Measurements from ENCODE around the gene PTPRM. TPM values are rescaled to one million over a fixed set of nuclear protein-coding genes. Genes with fewer than 3 reads are reported as not detected.

The PTPRM gene
- total RNA-seq, 2 donors from 2014 or later, result 80.1 to 106 TPM

DNA sequence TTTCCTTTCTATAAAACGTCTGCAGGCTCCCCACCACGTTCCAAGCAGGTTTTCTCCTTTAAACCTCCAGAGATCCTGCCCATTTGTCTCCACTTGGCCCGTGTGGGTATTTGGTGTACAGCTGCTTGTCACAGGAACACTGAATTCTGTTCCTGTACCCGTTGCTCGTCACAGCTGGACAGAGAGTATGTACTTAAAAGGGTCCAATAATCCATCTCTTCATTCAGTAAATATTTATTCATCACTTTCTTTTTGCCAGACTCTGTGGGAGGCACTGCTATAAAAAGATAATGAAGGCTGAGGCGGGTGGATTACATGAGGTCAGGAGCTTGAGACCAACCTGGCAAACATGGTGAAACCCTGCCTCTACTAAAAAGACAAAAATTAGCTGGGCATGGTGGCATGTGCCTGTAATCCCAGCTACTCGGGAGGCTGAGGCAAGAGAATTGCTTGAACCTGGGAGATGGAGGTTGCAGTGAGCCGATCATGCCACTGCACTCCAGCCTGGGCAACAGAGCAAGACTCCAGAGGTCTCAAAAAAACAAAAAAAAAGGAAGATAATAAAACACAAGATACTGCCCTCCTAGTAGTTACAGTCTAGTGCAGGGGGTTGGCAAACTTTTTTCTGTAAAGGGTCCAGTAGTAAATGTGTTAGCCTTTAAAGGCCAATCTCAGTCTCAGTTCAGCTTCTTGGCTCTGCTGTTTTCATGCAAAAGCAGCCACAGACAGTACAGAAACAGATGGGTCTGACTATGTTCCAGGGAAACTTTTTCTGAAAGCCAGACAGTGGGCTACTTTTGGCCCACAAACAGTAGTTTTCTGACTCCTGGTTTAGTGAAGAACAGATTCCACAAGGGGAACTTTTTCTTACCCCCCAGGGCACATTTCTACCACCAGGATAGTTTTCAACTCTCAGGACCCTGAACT lies 732.2 kb downstream of the PTPRM start:
- TF ChIP-seq CTCF (IDR thresholded peaks at IDR 0.05), result no peak
- no peaks in the 10 kb centered on the region for H3K9me3 ChIP-seq

GRCh38 chr18:8300751-8301410 lies 733.8 kb downstream of the PTPRM start:
- H3K4me1 ChIP-seq, result no peaks in the 10 kb centered on the region
- H3K4me3 ChIP-seq, result no peak overlapping the region
- no peaks in the 10 kb centered on the region for H3K9me3 ChIP-seq
- no peaks in the 10 kb centered on the region for H3K27me3 ChIP-seq
- no peak for DNase-seq (ENCODE audit: low spot score)
- no peak overlapping the region for H3K27ac ChIP-seq
- no peak for TF ChIP-seq CTCF (IDR thresholded peaks at IDR 0.05)
- no peaks in the 10 kb centered on the region for H3K36me3 ChIP-seq

More for the DNA sequence above, 732.2 kb downstream of the PTPRM start:
- H3K27ac ChIP-seq, result no peak overlapping the region
- H3K4me3 ChIP-seq, result no peak overlapping the region
- no peak for DNase-seq (ENCODE audit: low spot score)
- no peaks in the 10 kb centered on the region for H3K27me3 ChIP-seq
- no peaks in the 10 kb centered on the region for H3K4me1 ChIP-seq
- no peaks in the 10 kb centered on the region for H3K36me3 ChIP-seq

- Histone ChIP-seq H3K4me3 (no peak overlapping the region), H3K4me1 (no peaks in the 10 kb centered on the region), H3K27ac (no peak overlapping the region), H3K27me3 (no peaks in the 10 kb centered on the region), H3K9me3 (no peaks in the 10 kb centered on the region), H3K36me3 (no peaks in the 10 kb centered on the region)
- no peak for DNase-seq (ENCODE audit: low spot score)
- TF ChIP-seq CTCF (IDR thresholded peaks at IDR 0.05), result no peak
Measured at GRCh38 chr18:8301427-8302172, 734.5 kb downstream of the PTPRM start.

DNA sequence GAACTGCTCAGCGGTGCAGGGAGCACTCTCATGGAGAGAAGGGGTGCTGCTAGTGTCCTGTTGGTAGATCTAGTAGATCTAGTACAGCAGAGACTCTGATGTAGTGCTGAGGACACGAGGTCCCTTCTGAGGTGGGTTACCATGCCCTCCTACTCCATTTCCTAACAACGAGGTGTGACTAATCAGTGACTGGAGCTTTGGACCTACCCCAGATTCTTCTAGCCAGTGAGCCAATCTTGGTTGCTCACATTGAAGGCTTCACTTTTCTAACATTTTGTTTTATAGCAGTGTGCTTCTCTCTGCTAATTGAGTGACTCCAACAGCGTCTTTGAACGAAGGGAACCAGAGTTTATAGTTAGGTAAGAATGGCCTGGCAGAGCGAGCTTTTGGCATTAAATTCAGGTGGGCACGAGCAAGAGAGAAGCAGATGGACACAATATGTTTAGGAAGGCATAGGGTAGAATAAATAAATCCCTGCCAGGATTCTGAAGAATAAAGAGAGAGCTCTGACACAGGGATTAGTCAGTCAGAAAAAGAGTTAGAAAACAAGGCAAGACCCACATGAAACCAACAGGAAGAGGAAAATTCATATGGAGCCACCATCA lies 736.1 kb downstream of the PTPRM start:
- Histone ChIP-seq H3K36me3 (no peaks in the 10 kb centered on the region), H3K9me3 (no peaks in the 10 kb centered on the region), H3K4me3 (no peak overlapping the region), H3K27ac (no peak overlapping the region), H3K27me3 (no peaks in the 10 kb centered on the region), H3K4me1 (no peaks in the 10 kb centered on the region)
- no peak for DNase-seq (ENCODE audit: low spot score)
- no peak for TF ChIP-seq CTCF (IDR thresholded peaks at IDR 0.05)

DNA sequence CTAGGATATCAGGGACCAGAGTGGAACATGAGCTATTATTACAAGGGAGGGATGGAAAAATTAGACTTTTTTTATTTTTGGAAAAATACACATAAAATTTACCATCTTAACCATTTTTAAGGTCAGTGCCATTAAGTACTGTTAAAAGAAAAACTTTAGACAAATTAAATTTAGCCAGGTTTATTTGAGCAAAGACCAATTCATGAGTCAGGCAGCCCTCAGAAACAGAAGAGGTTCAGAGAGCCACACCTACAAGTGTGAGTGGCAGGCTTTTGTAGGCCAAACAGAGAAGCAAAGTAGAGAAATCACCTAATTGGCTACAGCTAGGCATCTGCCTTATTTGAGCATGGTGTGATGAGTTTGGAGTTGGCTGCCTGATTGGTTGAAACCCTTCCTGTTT lies 740.8 kb downstream of the PTPRM start:
- Histone ChIP-seq H3K4me1 (no peaks in the 10 kb centered on the region), H3K27me3 (no peaks in the 10 kb centered on the region), H3K4me3 (no peak overlapping the region), H3K27ac (no peak overlapping the region), H3K9me3 (no peaks in the 10 kb centered on the region), H3K36me3 (no peaks in the 10 kb centered on the region)
- no peak for DNase-seq (ENCODE audit: low spot score)
- no peak for TF ChIP-seq CTCF (IDR thresholded peaks at IDR 0.05)

Measured in right atrium auricular region (tissue), 2 donors.